HepG2 (cell line): Measurements from ENCODE around the gene GGT1. TPM values are rescaled to one million over a fixed set of nuclear protein-coding genes. Genes with fewer than 3 reads are reported as not detected.
A peak's percentile ranks its signal among the peaks of the same experiment; 100 is the strongest.

Experiments used
- CBX1 ChIP-seq: IDR thresholded peaks from one replicate; pipeline ENCODE4 v1.6.1; 2016; ENCODE audit warnings: antibody characterized with exemption, low read depth
- FOXK2 ChIP-seq: fragments of 450-650 bp; IDR thresholded peaks from 2 replicates; pipeline ENCODE4 v1.6.1; 2016
- HNF4G ChIP-seq, 2 experiments: sonication (generic) in 1 of 2; formaldehyde crosslinking in 1 of 2; IDR thresholded peaks; 2 replicates each; pipeline versions ENCODE4 v1.4.0 to v1.6.1; 2011 to 2020; ENCODE audit warnings: borderline replicate concordance in 2 of 2, low read depth in 2 of 2, mild to moderate bottlenecking in 2 of 2, low read length in 1 of 2, missing genetic modification reagents in 1 of 2, moderate library complexity in 1 of 2
- IKZF1 ChIP-seq: fragments of 450-650 bp; IDR thresholded peaks from 2 replicates; pipeline ENCODE4 v1.7.1; 2016
- MED1 ChIP-seq: sonication (generic); formaldehyde crosslinking; IDR thresholded peaks from 2 replicates; pipeline ENCODE4 v1.4.0; 2020; ENCODE audit warnings: missing genetic modification reagents
- NFRKB ChIP-seq: fragments of 450-650 bp; IDR thresholded peaks from 2 replicates; pipeline ENCODE4 v1.6.1; 2017
- SIX4 ChIP-seq: sonication (generic); formaldehyde crosslinking; IDR thresholded peaks from 2 replicates; pipeline ENCODE4 v1.4.0; 2020; ENCODE audit warnings: missing genetic modification reagents
- SKIL ChIP-seq: sonication (generic); formaldehyde crosslinking; IDR thresholded peaks from 2 replicates; pipeline ENCODE4 v1.8.0; 2022; ENCODE audit warnings: missing genetic modification reagents, mild to moderate bottlenecking, moderate library complexity, borderline replicate concordance
- SMAD3 ChIP-seq: sonication (generic); formaldehyde crosslinking; IDR thresholded peaks from 2 replicates; pipeline ENCODE4 v1.4.0; 2020; ENCODE audit warnings: missing genetic modification reagents
- TCF12 ChIP-seq, 2 experiments: fragments of 450-650 bp in 1 of 2; sonication (generic) in 1 of 2; formaldehyde crosslinking in 1 of 2; IDR thresholded peaks; 2 replicates each; pipeline versions ENCODE4 v1.6.1 to v1.8.0; 2017 to 2022; ENCODE audit warnings: antibody characterized with exemption in 1 of 2, mild to moderate bottlenecking in 1 of 2, missing genetic modification reagents in 1 of 2, moderate library complexity in 1 of 2
- TMF1 ChIP-seq: sonication (generic); formaldehyde crosslinking; IDR thresholded peaks from 2 replicates; pipeline ENCODE4 v1.8.1; 2022; ENCODE audit warnings: low read depth, missing genetic modification reagents
- UBTF ChIP-seq: sonication (generic); formaldehyde crosslinking; IDR thresholded peaks from 2 replicates; pipeline ENCODE4 v1.4.0; 2020; ENCODE audit warnings: mild to moderate bottlenecking, missing genetic modification reagents
- XBP1 ChIP-seq: sonication (generic); formaldehyde crosslinking; IDR thresholded peaks from 2 replicates; pipeline ENCODE4 v1.5.0; 2020; ENCODE audit warnings: missing genetic modification reagents
- YY1 ChIP-seq: IDR thresholded peaks from 2 replicates; pipeline ENCODE4 v1.6.1; 2011; ENCODE audit warnings: low read length, low read depth, moderate library complexity, mild to moderate bottlenecking; ENCODE audit not compliant: insufficient read depth, insufficient replicate concordance
- ZNF136 ChIP-seq: sonication (generic); formaldehyde crosslinking; IDR thresholded peaks from 2 replicates; pipeline ENCODE4 v1.8.1; 2022; ENCODE audit warnings: low read depth, mild to moderate bottlenecking, moderate library complexity, missing genetic modification reagents
- ZNF274 ChIP-seq: sonication (generic); formaldehyde crosslinking; IDR thresholded peaks from 2 replicates; pipeline ENCODE4 v1.5.1; 2020; ENCODE audit warnings: mild to moderate bottlenecking, missing genetic modification reagents
- ZNF414 ChIP-seq: sonication (generic); formaldehyde crosslinking; IDR thresholded peaks from 2 replicates; pipeline ENCODE4 v1.5.0; 2020; ENCODE audit warnings: missing genetic modification reagents
- ZNF503 ChIP-seq: sonication (generic); formaldehyde crosslinking; IDR thresholded peaks from 2 replicates; pipeline ENCODE4 v1.4.0; 2020; ENCODE audit warnings: missing genetic modification reagents
- ZNF784 ChIP-seq: sonication (generic); formaldehyde crosslinking; IDR thresholded peaks from 2 replicates; pipeline ENCODE4 v1.5.1; 2020; ENCODE audit warnings: missing genetic modification reagents, mild to moderate bottlenecking, borderline replicate concordance
- ZNF850 ChIP-seq: sonication (generic); formaldehyde crosslinking; conservative IDR thresholded peaks from 2 replicates; pipeline ENCODE4 v1.9.0; 2021; ENCODE audit warnings: mild to moderate bottlenecking, missing genetic modification reagents
- ZSCAN9 ChIP-seq: IDR thresholded peaks from 2 replicates; pipeline ENCODE4 v1.6.1; 2016; ENCODE audit warnings: borderline replicate concordance
- polyA plus RNA-seq, 8 experiments: library from polyadenylated mRNA; depleted of rRNA in 3 of 8; stranded (reverse) in 7 of 8; unstranded in 1 of 8; fragments of >200 nt; fragmentation: Illumina TruSeq in 4 of 8; extraction: Trizol in 4 of 8; gene quantifications; 2 replicates each; pipeline versions ENCODE4 v1.2.1 to v1.2.3, GENCODE V29; 2011 to 2016; ENCODE audit warnings: low read depth in 4 of 8, missing spikeins in 1 of 8, mixed read lengths in 1 of 8; ENCODE audit not compliant: insufficient read depth in 1 of 8
- total RNA-seq, 5 experiments: library from RNA; depleted of rRNA; stranded (reverse); fragments of >200 nt; fragmentation: Illumina TruSeq; extraction: Trizol; gene quantifications; 2 replicates each; pipeline ENCODE4 v1.2.3, GENCODE V29; 2016; ENCODE audit warnings: low read depth in 1 of 5

Gene GGT1
- total and polyA plus RNA-seq, 2 of the 13 experiments (the other 11 are each of a cell fraction or from before 2014, with no cell fraction given) = 29.9 to 103 TPM

- peak; percentile 90 for TF ChIP-seq UBTF
- no peak for TF ChIP-seq CBX1
- TF ChIP-seq ZNF414 (CRISPR knock-in tag) = no peak
- TF ChIP-seq ZNF850 = no peak
- TF ChIP-seq ZNF503 (CRISPR knock-in tag) = no peak
- TF ChIP-seq MED1 (CRISPR knock-in tag) = peak; percentile 80
- TF ChIP-seq SKIL (CRISPR knock-in tag) = peak; percentile 55; the same call in 1 of the 2 replicates
- no peak; the same call in 1 of the 2 replicates for TF ChIP-seq ZNF784 (CRISPR knock-in tag)
- TF ChIP-seq SMAD3 (CRISPR knock-in tag) = peak; percentile 29; the same call in 1 of the 2 replicates
- peak; percentile 80 for TF ChIP-seq YY1
- no peak for TF ChIP-seq NFRKB
- TF ChIP-seq ZNF136 = no peak
- no peak for TF ChIP-seq ZNF274 (CRISPR knock-in tag)
- peak; percentile 62; the same call in 1 of the 2 replicates for TF ChIP-seq ZSCAN9 (CRISPR knock-in tag)
- no peak for TF ChIP-seq IKZF1
- TF ChIP-seq SIX4 (CRISPR knock-in tag) = peak; percentile 17; the same call in 1 of the 2 replicates
- TF ChIP-seq XBP1 = no peak
- no peak for TF ChIP-seq TMF1
- no peak for TF ChIP-seq TCF12 (IDR thresholded peaks at IDR 0.05)
- no peak for TF ChIP-seq TCF12 (CRISPR knock-in tag; IDR thresholded peaks at IDR 0.05)
- peak; percentile 62; the same call in 1 of the 2 replicates for TF ChIP-seq HNF4G (IDR thresholded peaks at IDR 0.05; ENCODE audit: borderline replicate concordance, low read depth, low read length)
- no peak; the same call in 1 of the 2 replicates for TF ChIP-seq HNF4G (CRISPR knock-in tag; IDR thresholded peaks at IDR 0.05; ENCODE audit: borderline replicate concordance, low read depth)
- TF ChIP-seq FOXK2 = no peak
These were observed 10.0 kb upstream of the GGT1 start, which contains the start of gene LRRC75B (continued) for GRCh38 chr22:24592851-24593558.
